ENCODE measurements around the gene NEK7.

DNA sequence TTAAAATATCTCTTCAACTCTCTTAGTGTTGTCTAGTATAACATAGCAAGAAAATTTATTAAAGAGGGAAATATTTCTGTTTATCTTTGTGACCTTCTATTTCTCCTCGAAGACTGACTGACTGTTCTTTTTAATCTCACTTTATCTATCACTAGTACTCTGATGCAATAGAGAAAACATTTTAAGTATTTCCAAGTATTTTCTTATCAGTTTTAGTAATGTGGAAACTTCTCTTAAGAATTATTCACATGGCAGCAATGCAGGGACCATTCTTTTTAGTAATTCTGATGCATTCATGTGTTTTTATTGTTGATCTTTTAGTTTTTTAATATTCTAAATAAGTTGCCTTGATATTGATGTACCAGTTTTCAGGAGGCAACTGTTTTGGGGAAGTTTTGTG, 115.7 kb downstream of the NEK7 start:
- TF ChIP-seq SP1 (IDR thresholded peaks at IDR 0.05) (no peak), LEF1 (IDR thresholded peaks at IDR 0.05; ENCODE audit: borderline replicate concordance) (no peak), HDGF (IDR thresholded peaks at IDR 0.05; ENCODE audit: borderline replicate concordance) (no peak), ELF4 (IDR thresholded peaks at IDR 0.05) (no peak), CTBP1 (IDR thresholded peaks at IDR 0.05; ENCODE audit: borderline replicate concordance) (no peak), BHLHE40 (IDR thresholded peaks at IDR 0.05; ENCODE audit: borderline replicate concordance) (no peak), SUZ12 (IDR thresholded peaks at IDR 0.05) (no peak), ZNF384 (IDR thresholded peaks at IDR 0.05) (no peak), FOXM1 (IDR thresholded peaks at IDR 0.05; ENCODE audit: borderline replicate concordance) (no peak), FOXK2 (IDR thresholded peaks at IDR 0.05) (no peak), TARDBP (IDR thresholded peaks at IDR 0.05) (no peak), L3MBTL2 (conservative IDR thresholded peaks at IDR 0.05) (no peak)
- TF ChIP-seq, protein P1, sequence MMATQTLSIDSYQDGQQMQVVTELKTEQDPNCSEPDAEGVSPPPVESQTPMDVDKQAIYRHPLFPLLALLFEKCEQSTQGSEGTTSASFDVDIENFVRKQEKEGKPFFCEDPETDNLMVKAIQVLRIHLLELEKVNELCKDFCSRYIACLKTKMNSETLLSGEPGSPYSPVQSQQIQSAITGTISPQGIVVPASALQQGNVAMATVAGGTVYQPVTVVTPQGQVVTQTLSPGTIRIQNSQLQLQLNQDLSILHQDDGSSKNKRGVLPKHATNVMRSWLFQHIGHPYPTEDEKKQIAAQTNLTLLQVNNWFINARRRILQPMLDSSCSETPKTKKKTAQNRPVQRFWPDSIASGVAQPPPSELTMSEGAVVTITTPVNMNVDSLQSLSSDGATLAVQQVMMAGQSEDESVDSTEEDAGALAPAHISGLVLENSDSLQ (IDR thresholded peaks at IDR 0.05), result no peak
